ENCODE data around the gene FER.

FER gene

GRCh38 chr5:109180668-109181067, 433.0 kb downstream of the FER start:
- Mint-ChIP-seq H3K4me1 (no peaks in the 10 kb centered on the region), H3K9me3 (no peaks in the 10 kb centered on the region), H3K27ac (no peak overlapping the region), H3K36me3 (peaks cover 12% of the 10 kb centered on the region), H3K27me3 (no peaks in the 10 kb centered on the region), H3K4me3 (no peak overlapping the region)
- ATAC-seq (ENCODE audit: low read depth) (no peak), DNase-seq (ENCODE audit: low spot score in 2 of 2) (no peak)

DNA sequence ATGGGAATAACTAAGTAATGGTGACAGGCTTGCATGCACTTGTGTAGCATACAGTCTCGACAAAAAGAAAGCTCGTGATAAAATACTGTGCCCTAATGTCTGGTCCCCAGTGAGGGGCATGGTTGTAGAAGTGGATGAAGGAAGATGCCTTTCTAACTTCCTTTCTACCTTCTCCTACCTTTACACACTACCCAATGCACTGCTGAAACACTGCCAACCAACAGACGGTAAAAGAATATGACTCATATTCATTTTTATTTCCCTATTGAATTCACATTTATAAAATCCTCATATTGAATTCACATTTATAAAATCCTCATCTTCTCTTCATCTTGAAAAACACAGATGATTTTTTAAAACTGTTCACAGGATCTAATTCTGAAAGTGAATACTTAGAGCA, 439.1 kb downstream of the FER start:
- ATAC-seq (ENCODE audit: low read depth) (no peak), DNase-seq (ENCODE audit: low spot score in 2 of 2) (no peak)
- Mint-ChIP-seq H3K4me1 (no peaks in the 10 kb centered on the region), H3K36me3 (peaks cover 17% of the 10 kb centered on the region), H3K9me3 (no peaks in the 10 kb centered on the region), H3K4me3 (no peak overlapping the region), H3K27me3 (no peaks in the 10 kb centered on the region), H3K27ac (no peak overlapping the region)

- Mint-ChIP-seq H3K27me3 (no peaks in the 10 kb centered on the region), H3K4me3 (no peak overlapping the region), H3K27ac (no peak overlapping the region), H3K4me1 (no peaks in the 10 kb centered on the region), H3K36me3 (peaks cover 9% of the 10 kb centered on the region), H3K9me3 (no peaks in the 10 kb centered on the region)
- no peak for DNase-seq (ENCODE audit: low spot score in 2 of 2)
- peak; percentile 35 for ATAC-seq (ENCODE audit: low read depth)
Measured at GRCh38 chr5:109191153-109191558, 443.5 kb downstream of the FER start.

- H3K4me1 Mint-ChIP-seq: no peaks in the 10 kb centered on the region
- H3K4me3 Mint-ChIP-seq: no peak overlapping the region
- ATAC-seq (ENCODE audit: low read depth): no peak
- H3K27me3 Mint-ChIP-seq: no peaks in the 10 kb centered on the region
- no peak overlapping the region for H3K27ac Mint-ChIP-seq
- no peak for DNase-seq (ENCODE audit: low spot score in 2 of 2)
- no peaks in the 10 kb centered on the region for H3K9me3 Mint-ChIP-seq
- peaks cover 6% of the 10 kb centered on the region for H3K36me3 Mint-ChIP-seq
Measured at GRCh38 chr5:109192027-109192426, 444.3 kb downstream of the FER start.

GRCh38 chr5:109192555-109193281, 445.0 kb downstream of the FER start:
- no peak overlapping the region for H3K4me3 Mint-ChIP-seq
- ATAC-seq (ENCODE audit: low read depth): no peak
- H3K36me3 Mint-ChIP-seq: peaks cover 3% of the 10 kb centered on the region
- H3K27ac Mint-ChIP-seq: no peak overlapping the region
- DNase-seq (ENCODE audit: low spot score in 2 of 2): no peak
- H3K4me1 Mint-ChIP-seq: no peaks in the 10 kb centered on the region
- H3K27me3 Mint-ChIP-seq: no peaks in the 10 kb centered on the region
- H3K9me3 Mint-ChIP-seq: no peaks in the 10 kb centered on the region

- Mint-ChIP-seq H3K4me1 (no peaks in the 10 kb centered on the region), H3K9me3 (no peaks in the 10 kb centered on the region), H3K27me3 (peaks cover 1% of the 10 kb centered on the region), H3K4me3 (no peak overlapping the region), H3K27ac (no peak overlapping the region), H3K36me3 (no peaks in the 10 kb centered on the region)
- ATAC-seq (ENCODE audit: low read depth): no peak
- no peak for DNase-seq (ENCODE audit: low spot score in 2 of 2)
Measured at GRCh38 chr5:109195667-109196066, 448.0 kb downstream of the FER start.

DNA sequence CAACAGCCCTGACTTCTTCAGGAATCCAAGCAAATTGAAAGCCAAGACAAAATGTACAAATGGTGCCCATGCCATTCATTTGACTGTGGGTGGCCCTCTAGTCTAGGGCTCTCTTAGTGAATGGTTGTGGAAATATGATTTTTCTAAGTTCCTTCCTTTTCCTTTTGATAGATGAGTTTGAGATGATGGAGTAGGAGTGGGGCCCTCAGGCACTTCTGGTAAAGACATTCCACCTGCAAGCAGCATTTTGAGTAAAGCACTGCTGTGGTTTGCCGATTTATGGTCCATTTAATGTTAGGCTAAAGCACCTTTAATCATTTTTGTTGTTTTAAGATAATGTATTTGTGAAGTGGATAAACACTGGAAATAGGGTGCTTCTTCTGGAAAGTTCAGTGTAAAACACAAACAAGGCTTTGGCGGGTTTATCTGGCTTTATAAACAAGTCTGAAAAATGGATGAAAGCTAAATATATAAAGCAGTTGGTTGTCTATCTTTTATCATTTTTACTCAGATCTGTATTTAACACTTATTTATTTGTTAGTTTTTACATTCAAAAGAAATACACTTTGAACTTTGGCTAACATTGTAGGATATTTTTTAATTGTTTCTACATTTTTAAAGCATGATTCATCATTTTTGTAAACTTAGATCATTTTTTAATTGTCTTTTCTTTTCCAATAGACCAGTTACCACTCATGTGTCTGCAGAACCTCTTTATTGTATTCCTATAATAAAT, 448.6 kb downstream of the FER start:
- no peaks in the 10 kb centered on the region for H3K4me1 Mint-ChIP-seq
- peaks cover 1% of the 10 kb centered on the region for H3K27me3 Mint-ChIP-seq
- ATAC-seq (ENCODE audit: low read depth) (no peak), DNase-seq (ENCODE audit: low spot score in 2 of 2) (no peak)
- no peaks in the 10 kb centered on the region for H3K9me3 Mint-ChIP-seq
- no peak overlapping the region for H3K4me3 Mint-ChIP-seq
- H3K36me3 Mint-ChIP-seq: no peaks in the 10 kb centered on the region
- no peak overlapping the region for H3K27ac Mint-ChIP-seq

DNA sequence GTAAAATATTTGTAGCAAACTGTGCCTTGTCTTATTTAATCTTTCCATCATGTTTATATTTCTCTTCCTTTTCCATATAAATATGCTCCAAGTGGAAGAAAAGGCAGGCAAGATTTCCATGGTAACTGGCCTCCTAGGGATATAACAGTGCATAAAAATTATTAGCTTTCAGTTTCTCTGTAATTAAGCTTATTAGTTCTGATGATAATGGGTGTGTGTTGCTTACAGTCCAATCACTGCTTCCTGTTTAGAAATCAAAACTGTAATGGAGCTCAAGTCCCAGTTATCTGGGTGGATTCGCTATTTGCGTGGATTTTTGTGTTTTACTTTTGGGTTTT, 449.1 kb downstream of the FER start:
- H3K4me1 Mint-ChIP-seq: no peaks in the 10 kb centered on the region
- H3K4me3 Mint-ChIP-seq: no peak overlapping the region
- H3K9me3 Mint-ChIP-seq: no peaks in the 10 kb centered on the region
- H3K27me3 Mint-ChIP-seq: peaks cover 1% of the 10 kb centered on the region
- H3K36me3 Mint-ChIP-seq: no peaks in the 10 kb centered on the region
- DNase-seq (ENCODE audit: low spot score in 2 of 2): no peak
- H3K27ac Mint-ChIP-seq: no peak overlapping the region
- ATAC-seq (ENCODE audit: low read depth): no peak

GRCh38 chr5:109199289-109199688, 451.6 kb downstream of the FER start:
- Mint-ChIP-seq H3K27me3 (peaks cover 1% of the 10 kb centered on the region), H3K36me3 (no peaks in the 10 kb centered on the region)

GRCh38 chr5:109199799-109200620, 452.3 kb downstream of the FER start:
- H3K27ac Mint-ChIP-seq: no peak overlapping the region
- no peaks in the 10 kb centered on the region for H3K36me3 Mint-ChIP-seq
- peaks cover 3% of the 10 kb centered on the region for H3K27me3 Mint-ChIP-seq
- no peak overlapping the region for H3K4me3 Mint-ChIP-seq
- peaks cover 11% of the 10 kb centered on the region for H3K9me3 Mint-ChIP-seq
- ATAC-seq (ENCODE audit: low read depth) (no peak), DNase-seq (ENCODE audit: low spot score in 2 of 2) (no peak)
- H3K4me1 Mint-ChIP-seq: no peaks in the 10 kb centered on the region

More at GRCh38 chr5:109199289-109199688, 451.6 kb downstream of the FER start:
- no peak for ATAC-seq (ENCODE audit: low read depth)
- H3K4me1 Mint-ChIP-seq: no peaks in the 10 kb centered on the region
- peaks cover 4% of the 10 kb centered on the region for H3K9me3 Mint-ChIP-seq
- H3K4me3 Mint-ChIP-seq: no peak overlapping the region
- no peak overlapping the region for H3K27ac Mint-ChIP-seq
- no peak for DNase-seq (ENCODE audit: low spot score in 2 of 2)

DNA sequence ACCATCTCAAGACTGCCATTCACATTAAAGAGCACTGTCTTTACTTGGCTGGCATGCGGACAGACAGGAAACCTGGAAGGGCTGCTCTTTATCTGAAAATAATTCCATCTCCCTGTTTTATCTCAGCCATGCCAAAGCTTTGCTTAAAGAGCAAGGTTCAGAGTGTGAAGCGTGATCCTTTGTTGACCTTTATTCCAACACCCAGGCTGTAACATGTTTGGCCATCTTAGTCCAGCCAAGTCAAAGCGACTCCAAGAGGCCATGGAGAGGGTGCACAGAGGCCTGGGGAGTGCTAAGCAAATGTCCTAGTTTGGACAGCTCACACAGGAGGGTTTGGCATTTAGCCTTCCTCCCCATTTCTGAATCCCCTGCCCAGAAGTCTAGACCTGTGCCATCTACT, 467.3 kb downstream of the FER start:
- ATAC-seq (ENCODE audit: low read depth) (no peak), DNase-seq (ENCODE audit: low spot score in 2 of 2) (no peak)
- peaks cover 6% of the 10 kb centered on the region for H3K27me3 Mint-ChIP-seq
- peaks cover 7% of the 10 kb centered on the region for H3K9me3 Mint-ChIP-seq
- H3K27ac Mint-ChIP-seq: no peak overlapping the region
- no peak overlapping the region for H3K4me3 Mint-ChIP-seq
- peaks cover 2% of the 10 kb centered on the region for H3K36me3 Mint-ChIP-seq
- no peaks in the 10 kb centered on the region for H3K4me1 Mint-ChIP-seq

DNA sequence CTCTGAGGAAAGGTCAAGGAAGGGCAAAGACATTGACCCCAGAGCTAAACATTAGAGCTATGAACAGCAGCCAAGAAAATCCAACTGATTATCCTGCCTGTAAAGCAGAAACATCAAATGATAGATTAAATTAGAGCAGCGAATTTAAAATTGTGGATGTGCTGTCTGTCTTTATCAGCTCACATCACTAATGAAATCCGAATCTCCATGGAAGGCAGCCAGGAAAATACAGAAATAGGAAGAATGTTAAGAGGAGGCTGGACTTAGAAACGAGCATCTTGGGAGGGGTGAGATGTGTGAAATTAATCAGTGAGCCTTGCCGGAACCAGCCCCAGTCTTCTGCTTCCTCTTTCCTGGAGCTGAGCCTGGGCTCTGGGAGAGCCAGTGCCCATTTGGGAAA, 471.1 kb downstream of the FER start:
- Mint-ChIP-seq H3K9me3 (peaks cover 4% of the 10 kb centered on the region), H3K4me3 (no peak overlapping the region), H3K36me3 (peaks cover 2% of the 10 kb centered on the region), H3K27ac (no peak overlapping the region), H3K27me3 (peaks cover 6% of the 10 kb centered on the region), H3K4me1 (no peaks in the 10 kb centered on the region)
- DNase-seq (ENCODE audit: low spot score in 2 of 2): no peak
- no peak for ATAC-seq (ENCODE audit: low read depth)

- ATAC-seq (ENCODE audit: low read depth) (no peak), DNase-seq (ENCODE audit: low spot score in 2 of 2) (no peak)
- Mint-ChIP-seq H3K9me3 (peaks cover 3% of the 10 kb centered on the region), H3K36me3 (peaks cover 1% of the 10 kb centered on the region), H3K4me3 (no peak overlapping the region), H3K27ac (no peak overlapping the region), H3K27me3 (peaks cover 6% of the 10 kb centered on the region), H3K4me1 (no peaks in the 10 kb centered on the region)
Measured at GRCh38 chr5:109223531-109223930, 475.8 kb downstream of the FER start.

DNA sequence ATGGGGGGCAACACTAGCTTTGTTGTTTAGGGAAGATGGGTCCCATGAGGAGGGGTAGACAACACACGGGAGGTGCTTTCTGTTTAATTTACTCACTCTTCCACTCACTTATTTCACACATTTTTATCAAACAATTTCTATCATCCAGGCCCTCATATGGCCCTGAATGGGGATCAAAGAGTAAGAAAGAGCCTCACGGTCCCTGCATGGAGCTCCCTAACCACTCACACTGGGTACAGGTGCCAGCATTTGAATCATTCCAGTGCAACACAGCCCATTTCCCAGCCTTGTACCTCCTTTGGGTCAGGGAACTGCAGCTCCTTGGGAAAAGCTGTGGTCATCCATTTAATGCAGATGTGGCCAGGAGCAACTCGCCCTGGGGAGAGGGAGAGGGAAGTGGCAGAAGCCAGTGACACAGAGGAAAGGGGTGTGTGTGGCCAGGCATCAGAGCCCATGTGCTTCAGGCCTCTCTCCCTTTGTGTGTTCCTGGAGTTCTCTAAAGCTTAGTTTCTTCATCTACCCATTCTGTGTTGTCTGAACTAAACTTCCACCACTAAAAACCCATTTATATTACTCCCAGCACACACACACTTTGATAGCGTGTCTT, 476.7 kb downstream of the FER start:
- Mint-ChIP-seq H3K4me1 (no peaks in the 10 kb centered on the region), H3K27ac (no peak overlapping the region), H3K9me3 (no peaks in the 10 kb centered on the region), H3K36me3 (no peaks in the 10 kb centered on the region), H3K27me3 (no peaks in the 10 kb centered on the region), H3K4me3 (no peak overlapping the region)
- DNase-seq (ENCODE audit: low spot score in 2 of 2) (no peak), ATAC-seq (ENCODE audit: low read depth) (no peak)

Measured in memory B cell (primary cell).